ENCODE data around the gene FMNL2.

DNA sequence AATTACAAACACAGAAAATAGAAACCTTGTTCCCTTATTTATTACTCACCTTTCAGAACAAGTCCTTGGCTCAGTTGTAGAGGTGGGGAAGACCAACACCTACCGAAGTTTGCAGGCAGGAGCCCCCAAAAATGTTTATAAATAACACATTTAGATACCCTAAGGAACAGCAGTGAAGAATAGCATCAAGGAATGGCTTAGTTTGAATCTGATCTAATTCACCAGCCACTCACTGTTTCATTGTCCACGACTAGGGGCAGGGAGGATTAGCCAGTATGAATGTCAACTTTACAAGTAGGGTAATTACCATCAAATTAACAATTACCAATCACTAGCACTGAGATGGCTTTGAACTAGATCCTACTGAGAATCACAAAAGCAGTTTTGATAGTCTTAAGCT, 316.9 kb downstream of the FMNL2 start:
- TF ChIP-seq, protein P1, sequence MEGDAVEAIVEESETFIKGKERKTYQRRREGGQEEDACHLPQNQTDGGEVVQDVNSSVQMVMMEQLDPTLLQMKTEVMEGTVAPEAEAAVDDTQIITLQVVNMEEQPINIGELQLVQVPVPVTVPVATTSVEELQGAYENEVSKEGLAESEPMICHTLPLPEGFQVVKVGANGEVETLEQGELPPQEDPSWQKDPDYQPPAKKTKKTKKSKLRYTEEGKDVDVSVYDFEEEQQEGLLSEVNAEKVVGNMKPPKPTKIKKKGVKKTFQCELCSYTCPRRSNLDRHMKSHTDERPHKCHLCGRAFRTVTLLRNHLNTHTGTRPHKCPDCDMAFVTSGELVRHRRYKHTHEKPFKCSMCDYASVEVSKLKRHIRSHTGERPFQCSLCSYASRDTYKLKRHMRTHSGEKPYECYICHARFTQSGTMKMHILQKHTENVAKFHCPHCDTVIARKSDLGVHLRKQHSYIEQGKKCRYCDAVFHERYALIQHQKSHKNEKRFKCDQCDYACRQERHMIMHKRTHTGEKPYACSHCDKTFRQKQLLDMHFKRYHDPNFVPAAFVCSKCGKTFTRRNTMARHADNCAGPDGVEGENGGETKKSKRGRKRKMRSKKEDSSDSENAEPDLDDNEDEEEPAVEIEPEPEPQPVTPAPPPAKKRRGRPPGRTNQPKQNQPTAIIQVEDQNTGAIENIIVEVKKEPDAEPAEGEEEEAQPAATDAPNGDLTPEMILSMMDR (conservative IDR thresholded peaks at IDR 0.05; ENCODE audit: low read depth, low read length) = no peak
- no peak for TF ChIP-seq EZH2 (IDR thresholded peaks at IDR 0.05; ENCODE audit: borderline replicate concordance, low read depth, low read length, poor library complexity, severe bottlenecking)

Data from A673 (cell line).